K562 (cell line): ENCODE measurements around the gene ZBTB20. TPM values are rescaled to one million over a fixed set of nuclear protein-coding genes. Genes with fewer than 3 reads are reported as not detected.

Experiments
- ATAC-seq: fragments of 200-7000 bp; cut with Tn5 transposase; 3 replicates; pipeline ENCODE4 v1.9.1; 2020; ENCODE audit warnings: moderate library complexity
- BruUV-seq: library from RNA; stranded (reverse); fragments of 400-500 nt; replicated peaks from 2 replicates; lab custom pipeline; 2021; lab: Mats Ljungman, UMichigan
- CTCF ChIA-PET: fragments of 300-600 bp; formaldehyde crosslinking; extraction: SDS; loops from one replicate; lab custom pipeline; 2021; ENCODE audit warnings: low intra/inter-chr PET ratio; lab: Yijun Ruan, JAX
- POLR2A ChIA-PET: fragments of 300-600, 350-650 bp; sonication (Branson Sonifier 250); formaldehyde crosslinking; extraction: SDS; loops from one replicate; lab custom pipeline; 2021; ENCODE audit warnings: antibody characterized with exemption, inconsistent platforms; lab: Yijun Ruan, JAX
- DNase-seq, 4 experiments: peaks; one replicate each; pipeline versions ENCODE4 v3.0.0 to v3.0.0-alpha.2; 2011 to 2018; ENCODE audit warnings: low spot score in 3 of 4, mixed read lengths in 3 of 4; ENCODE audit errors: extremely low read depth in 1 of 4
- FAIRE-seq: peaks from 2 replicates; lab custom pipeline; 2011; peaks lifted over from hg19 to GRCh38; lab: Jason Lieb, UNC
- H2AFZ ChIP-seq: 2 replicates; pipeline ENCODE4 v1.6.0; 2011; ENCODE audit warnings: low read depth, low read length, control low read depth, inconsistent platforms
- H3K27ac ChIP-seq: fragments of 200-600 bp; 3 replicates; pipeline ENCODE4 v1.8.0; 2011; ENCODE audit warnings: low read depth, mild to moderate bottlenecking, control low read depth, inconsistent platforms, low read length, moderate library complexity, mixed read lengths; ENCODE audit errors: extremely low read depth
- H3K27me3 ChIP-seq, 2 experiments: fragments of 300-600 bp in 1 of 2; 2 replicates in 1 of 2; 3 replicates in 1 of 2; pipeline versions ENCODE4 v1.6.0 to v1.8.0; 2011; ENCODE audit warnings: inconsistent platforms in 2 of 2, low read length in 2 of 2, mild to moderate bottlenecking in 1 of 2, mixed read lengths in 1 of 2, moderate library complexity in 1 of 2; ENCODE audit not compliant: control insufficient read depth in 2 of 2, insufficient read depth in 2 of 2
- H3K36me3 ChIP-seq: fragments of 300-600 bp; 3 replicates; pipeline ENCODE4 v1.8.0; 2011; ENCODE audit warnings: mild to moderate bottlenecking, low read length, inconsistent platforms; ENCODE audit not compliant: control insufficient read depth, insufficient read depth
- H3K4me1 ChIP-seq, 2 experiments: fragments of 200-600 bp in 1 of 2; replicated peaks in 1 of 2; 2 replicates in 1 of 2; 3 replicates in 1 of 2; pipeline versions ENCODE4 v1.5.1 to v1.8.0; 2011; ENCODE audit warnings: inconsistent platforms in 2 of 2, low read length in 2 of 2, mild to moderate bottlenecking in 1 of 2, mixed read lengths in 1 of 2, moderate library complexity in 1 of 2; ENCODE audit not compliant: control insufficient read depth in 2 of 2, insufficient read depth in 2 of 2
- H3K4me2 ChIP-seq: 2 replicates; pipeline ENCODE4 v1.6.1; 2011; ENCODE audit warnings: low read length, control low read depth, inconsistent platforms, mixed read lengths; ENCODE audit not compliant: insufficient read depth
- H3K4me3 ChIP-seq: fragments of 200-600 bp; sonication (generic), shearing (Covaris generic); 2 replicates; pipeline ENCODE4 v1.5.1; 2016; ENCODE audit warnings: control low read depth, inconsistent platforms
- H3K79me2 ChIP-seq: fragments of 200-600 bp; 3 replicates; pipeline ENCODE4 v1.8.0; 2011; ENCODE audit warnings: low read length, inconsistent platforms; ENCODE audit not compliant: control insufficient read depth, insufficient read depth
- H3K9ac ChIP-seq, 2 experiments: 2 replicates each; pipeline versions ENCODE4 v1.6.0 to v1.6.1; 2011; ENCODE audit warnings: low read depth in 2 of 2, low read length in 2 of 2, control low read depth in 1 of 2, inconsistent platforms in 1 of 2, mild to moderate bottlenecking in 1 of 2, mixed read lengths in 1 of 2; ENCODE audit not compliant: insufficient read depth in 1 of 2
- H3K9me1 ChIP-seq: one replicate; pipeline ENCODE4 v1.6.0; 2011; ENCODE audit warnings: inconsistent platforms, mild to moderate bottlenecking, low read length, moderate library complexity; ENCODE audit not compliant: control insufficient read depth, insufficient read depth
- H3K9me3 ChIP-seq: replicated peaks from 2 replicates; pipeline ENCODE4 v1.5.1; 2011; ENCODE audit warnings: low read depth, low read length, inconsistent platforms; ENCODE audit not compliant: control insufficient read depth, insufficient read depth
- H4K20me1 ChIP-seq: replicated peaks from 2 replicates; pipeline ENCODE4 v1.6.1; 2011; ENCODE audit warnings: low read length, inconsistent platforms, mixed read lengths; ENCODE audit not compliant: control insufficient read depth, insufficient read depth
- BDP1 ChIP-seq: IDR thresholded peaks from 3 replicates; pipeline ENCODE4 v1.6.1; 2011; ENCODE audit not compliant: insufficient read length, insufficient read depth
- C11orf30 ChIP-seq: fragments of 450-650 bp; IDR thresholded peaks from 2 replicates; pipeline ENCODE4 v1.6.1; 2016; ENCODE audit warnings: low read depth, mild to moderate bottlenecking
- EHMT2 ChIP-seq: fragments of 450-650 bp; IDR thresholded peaks from 2 replicates; pipeline ENCODE4 v1.6.1; 2018; ENCODE audit warnings: antibody characterized with exemption
- EZH2 ChIP-seq: IDR thresholded peaks from 2 replicates; pipeline ENCODE4 v1.6.1; 2012; ENCODE audit warnings: low read depth, mild to moderate bottlenecking, inconsistent platforms, low read length, borderline replicate concordance
- FOXO4 ChIP-seq: fragments of 450-650 bp; formaldehyde crosslinking; IDR thresholded peaks from 2 replicates; pipeline ENCODE4 v1.4.0; 2020; ENCODE audit warnings: mild to moderate bottlenecking, moderate library complexity
- GATAD2B ChIP-seq: fragments of 450-650 bp; IDR thresholded peaks from 2 replicates; pipeline ENCODE4 v1.6.1; 2017; ENCODE audit warnings: mild to moderate bottlenecking, borderline replicate concordance
- POU5F1 ChIP-seq: fragments of 150-350 bp; IDR thresholded peaks from 2 replicates; pipeline ENCODE4 v1.6.1; 2014; ENCODE audit warnings: borderline replicate concordance, low read length, low read depth, mild to moderate bottlenecking; ENCODE audit not compliant: partially characterized antibody
- RBM22 ChIP-seq: fragments of 200-400 bp; formaldehyde crosslinking; IDR thresholded peaks from 2 replicates; pipeline ENCODE4 v1.6.1; 2018; ENCODE audit warnings: low read length, low read depth; ENCODE audit not compliant: poor library complexity, severe bottlenecking
- TAF9B ChIP-seq: fragments of 450-650 bp; IDR thresholded peaks from 2 replicates; pipeline ENCODE4 v1.6.1; 2018; ENCODE audit warnings: mild to moderate bottlenecking; ENCODE audit not compliant: partially characterized antibody
- ZKSCAN3 ChIP-seq: fragments of 250-450 bp; sonication (Bioruptor Pico); IDR thresholded peaks from 2 replicates; pipeline ENCODE4 v1.4.0; 2020
- ZNF121 ChIP-seq: sonication (generic); formaldehyde crosslinking; conservative IDR thresholded peaks from 2 replicates; pipeline ENCODE4 v1.8.0; 2022; ENCODE audit warnings: missing genetic modification reagents
- ZNF143 ChIP-seq: sonication (generic); formaldehyde crosslinking; IDR thresholded peaks from 2 replicates; pipeline ENCODE4 v1.9.0; 2022; ENCODE audit warnings: mild to moderate bottlenecking, missing genetic modification reagents
- ZNF146 ChIP-seq: IDR thresholded peaks from one replicate; pipeline ENCODE4 v1.6.1; 2018; ENCODE audit warnings: missing compliant biosample characterization; ENCODE audit not compliant: unreplicated experiment
- ZNF384 ChIP-seq: IDR thresholded peaks from 2 replicates; pipeline ENCODE4 v1.6.1; 2012; ENCODE audit warnings: low read depth, low read length, improper control_type of control experiment
- ZNF780A ChIP-seq: fragments of 250-450 bp; sonication (Bioruptor Pico); IDR thresholded peaks from 2 replicates; pipeline ENCODE4 v1.5.0; 2021; ENCODE audit warnings: mild to moderate bottlenecking
- WGBS: fragments of 100-300 bp; shearing (Covaris generic); methylation state at CpG from one replicate; pipeline ENCODE4 v1.1.6; 2016; ENCODE audit warnings: low coverage, mixed read lengths; ENCODE audit not compliant: insufficient coverage; ENCODE audit errors: missing lambda C conversion rate; 5-methylcytosine and 5-hydroxymethylcytosine counted together
- in situ Hi-C: fragments of 300-500 bp; cut with MboI; formaldehyde crosslinking; loops from 4 replicates; pipeline ENCODE4 v1.15.0; 2018; ENCODE audit warnings: inconsistent platforms, mixed read lengths
- intact Hi-C: fragments of 100-400 bp; cut with micrococcal nuclease; formaldehyde crosslinking; loops from 2 replicates; pipeline ENCODE4 v1.14.2; 2022
- polyA plus RNA-seq, 8 experiments: library from polyadenylated mRNA; depleted of rRNA in 4 of 8; stranded (reverse) in 5 of 8; unstranded in 3 of 8; fragments of >200 nt; fragmentation: Nextera tagmentation in 2 of 8; fragmentation: Illumina TruSeq in 1 of 8; extraction: Ambion mirVana in 2 of 8; extraction: Trizol in 1 of 8; gene quantifications; 2 replicates each; pipeline versions ENCODE4 v1.2.1 to v1.2.3, GENCODE V29; 2011 to 2014; ENCODE audit warnings: inconsistent platforms in 1 of 8, missing spikeins in 1 of 8
- total RNA-seq, 7 experiments: library from RNA; depleted of rRNA in 6 of 7; stranded (reverse); fragments of >200 nt in 6 of 7; fragmentation: Illumina TruSeq in 2 of 7; extraction: Trizol in 2 of 7; gene quantifications; 2 replicates each; pipeline versions ENCODE4 v1.2.1 to v1.2.3, GENCODE V29; 2011 to 2021; ENCODE audit warnings: low replicate concordance in 1 of 7

The ZBTB20 gene
- total and polyA plus RNA-seq, 9 of the 15 experiments (the other 6 are each of a cell fraction or from before 2014, with no cell fraction given) = 0.17 to 1.7 (median 0.45) TPM

- TF ChIP-seq POU5F1 (no peak), ZKSCAN3 (CRISPR knock-in tag) (no peak), ZNF143 (CRISPR knock-in tag) (no peak)
Observed at GRCh38 chr3:114406286-114406685, 740.8 kb downstream of the ZBTB20 start (continued).

GRCh38 chr3:114405202-114405990, 741.7 kb downstream of the ZBTB20 start:
- FAIRE-seq (no peak), DNase-seq (no peak), ATAC-seq (no peak)
- POLR2A ChIA-PET = no interaction called here
- H3K79me2 ChIP-seq = no peaks in the 10 kb centered on the region
- no peaks in the 10 kb centered on the region for H3K9me3 ChIP-seq
- BruUV-seq = no TSS peak
- WGBS = 0% methylated on average over 2 of the region's 2 CpGs
- H3K9me1 ChIP-seq = no peaks in the 10 kb centered on the region
- H3K9ac ChIP-seq = no peak overlapping the region
- H3K4me3 ChIP-seq = no peak overlapping the region
- H3K4me1 ChIP-seq = no peaks in the 10 kb centered on the region
- intact Hi-C loops = no loop called here
- no peaks in the 10 kb centered on the region for H4K20me1 ChIP-seq
- in situ Hi-C loops = no loop called here
- H3K27ac ChIP-seq = no peak overlapping the region
- no peaks in the 10 kb centered on the region for H3K27me3 ChIP-seq
- no peaks in the 10 kb centered on the region for H3K36me3 ChIP-seq
- CTCF ChIA-PET = no interaction called here
- H3K4me2 ChIP-seq = no peak overlapping the region
- H2AFZ ChIP-seq = no peak overlapping the region
- no peak for TF ChIP-seq ZNF780A
- TF ChIP-seq C11orf30 = no peak
- no peak for TF ChIP-seq FOXO4 (CRISPR knock-in tag)
- no peak for TF ChIP-seq TAF9B
- no peak for TF ChIP-seq BDP1
- no peak for TF ChIP-seq EZH2
- no peak for TF ChIP-seq EHMT2
- TF ChIP-seq ZNF121 (CRISPR knock-in tag) = no peak
- TF ChIP-seq RBM22 = no peak
- TF ChIP-seq ZNF146 (CRISPR knock-in tag) = no peak
- TF ChIP-seq GATAD2B = no peak
- no peak for TF ChIP-seq ZNF384
